Right forelimb (tissue), 1 donor: Measurements from ENCODE around the gene SLC4A1AP.
"Not testable (repeated sequence)": the region's sequence is repeated elsewhere in the genome, so short reads cannot be mapped to it uniquely, and the experiment has no call there.

Experiments
- DNase-seq: peaks from one replicate; pipeline ENCODE4 v3.0.0-alpha.2; 2018

SLC4A1AP gene

GRCh38 chr2:27663285-27664153, at the start of gene SLC4A1AP, which contains the start of gene SUPT7L:
TSS of gene SLC4A1AP (plus strand) at chr2:27663889. CDS start at chr2:27663915, 26 bp downstream.
TSS of gene SUPT7L (minus strand) at chr2:27663614. CDS start at chr2:27662192, 1,422 bp downstream.
- peak; percentile 92 for DNase-seq

GRCh38 chr2:27613985-27614384, 49.7 kb upstream of the SLC4A1AP start:
- no peak for DNase-seq

GRCh38 chr2:27615316-27615715, 48.4 kb upstream of the SLC4A1AP start:
- DNase-seq, result no peak

- no peak for DNase-seq
Observed at GRCh38 chr2:27621524-27621923, 42.2 kb upstream of the SLC4A1AP start.

GRCh38 chr2:27622921-27623384, 40.7 kb upstream of the SLC4A1AP start:
- no peak for DNase-seq

- no peak for DNase-seq
Observed at GRCh38 chr2:27624943-27625342, 38.7 kb upstream of the SLC4A1AP start.

- not testable (repeated sequence) for DNase-seq
Observed at GRCh38 chr2:27626323-27626722, 37.4 kb upstream of the SLC4A1AP start.

GRCh38 chr2:27626921-27627320, 36.8 kb upstream of the SLC4A1AP start:
- not testable (repeated sequence) for DNase-seq

GRCh38 chr2:27627963-27628766, 35.5 kb upstream of the SLC4A1AP start:
- DNase-seq, result no peak

GRCh38 chr2:27628767-27629709, 34.7 kb upstream of the SLC4A1AP start, which contains the start of the genes CCDC121 and GPN1:
TSS of gene CCDC121 (minus strand) at chr2:27629012. CDS start at chr2:27627799, 1,213 bp downstream.
TSS of gene GPN1 (plus strand) at chr2:27629050. CDS start at chr2:27629059, 9 bp downstream.
- DNase-seq, result peak; percentile 89

- not testable (repeated sequence) for DNase-seq
Observed at GRCh38 chr2:27630257-27630656, 33.4 kb upstream of the SLC4A1AP start.

- DNase-seq, result no peak
Observed at GRCh38 chr2:27634291-27634690, 29.4 kb upstream of the SLC4A1AP start.

GRCh38 chr2:27636766-27637165, 26.9 kb upstream of the SLC4A1AP start:
- no peak for DNase-seq

GRCh38 chr2:27638037-27638637, 25.6 kb upstream of the SLC4A1AP start:
- DNase-seq, result no peak

- DNase-seq, result no peak
Observed at GRCh38 chr2:27638709-27639108, 25.0 kb upstream of the SLC4A1AP start.

GRCh38 chr2:27640722-27641245, 22.9 kb upstream of the SLC4A1AP start:
- no peak for DNase-seq

GRCh38 chr2:27645197-27645596, 18.5 kb upstream of the SLC4A1AP start:
- no peak for DNase-seq

GRCh38 chr2:27647289-27647688, 16.4 kb upstream of the SLC4A1AP start:
- DNase-seq, result no peak

- no peak for DNase-seq
Observed at GRCh38 chr2:27647737-27648136, 16.0 kb upstream of the SLC4A1AP start.

GRCh38 chr2:27651056-27651455, 12.6 kb upstream of the SLC4A1AP start:
- no peak for DNase-seq

- DNase-seq, result no peak
Observed at GRCh38 chr2:27652341-27652740, 11.3 kb upstream of the SLC4A1AP start.
